ENCODE measurements around the gene IZUMO1. TPM values are rescaled to one million over a fixed set of nuclear protein-coding genes. Genes with fewer than 3 reads are reported as not detected.

The IZUMO1 gene
- total and polyA plus RNA-seq, 2 of the 4 experiments (the other 2 are of a cell fraction), result not detected

DNA sequence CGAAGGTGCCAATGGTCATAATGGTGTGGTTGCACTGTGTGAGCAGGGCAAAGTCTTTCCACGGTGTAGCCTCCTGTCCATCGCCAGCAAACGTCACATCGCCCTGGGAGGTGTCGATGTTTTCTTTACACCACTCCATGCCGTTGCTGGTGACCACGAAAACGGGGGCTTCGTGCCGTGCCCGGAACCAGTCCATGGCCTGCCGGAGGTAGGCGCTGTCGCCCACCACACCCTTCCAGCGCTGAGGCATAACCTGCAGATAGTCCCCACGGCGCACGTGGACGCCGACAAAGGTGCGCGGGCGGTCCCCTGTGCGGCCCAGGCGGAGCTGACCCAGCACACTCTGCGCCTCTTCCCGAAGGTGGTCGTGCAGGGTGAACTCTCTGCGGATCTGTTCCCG, 3.6 kb upstream of the IZUMO1 start:
- DNase-seq (no peak), ATAC-seq (ENCODE audit: low read depth) (no peak)
- POLR2A ChIA-PET (ENCODE audit: unreplicated experiment), result no interaction called here
- H2AFZ ChIP-seq (replicated peaks; ENCODE audit: low read length, poor library complexity), result no peak overlapping the region
- intact Hi-C loops (cut with micrococcal nuclease) (no loop called here), dilution Hi-C loops (cut with HindIII; ENCODE audit: low sequenced_read_pairs, unreplicated experiment) (no loop called here), in situ Hi-C loops (cut with MboI; ENCODE audit: low sequenced_read_pairs) (no loop called here)
- no peaks in the 10 kb centered on the region for H3K9me1 ChIP-seq (ENCODE audit: insufficient read depth, low read length)
- 92% methylated on average over 26 of the region's 31 CpGs; no CpG with 5 or more reads in 1 of the 2 experiments for WGBS, 2 experiments (ENCODE audit: extremely low coverage in 2 of 2, insufficient read length in 1 of 2)
- H3K4me1 ChIP-seq (ENCODE audit: control insufficient read depth, insufficient read depth, low read length), result peaks cover 4% of the 10 kb centered on the region; the same call in 1 of the 2 replicates
- H3K27ac ChIP-seq (ENCODE audit: insufficient read depth, low read length), result no peak overlapping the region
- no peaks in the 10 kb centered on the region for H3K79me1 ChIP-seq (ENCODE audit: low read depth in 1 of 2, low read length in 2 of 2)
- H3K56ac ChIP-seq (ENCODE audit: extremely low read depth, insufficient read depth, low read length), result no peak overlapping the region
- no peaks in the 10 kb centered on the region for H3K36me3 ChIP-seq (ENCODE audit: control insufficient read depth, insufficient read depth, low read length)
- no peaks in the 10 kb centered on the region for H3K9me3 ChIP-seq (ENCODE audit: control insufficient read depth, insufficient read depth, low read length)
- H2BK20ac ChIP-seq (ENCODE audit: low read depth, low read length), result no peak overlapping the region
- peaks cover 30% of the 10 kb centered on the region for H3K27me3 ChIP-seq (ENCODE audit: control insufficient read depth, insufficient read depth, low read length)
- no peak overlapping the region for H3K14ac ChIP-seq (replicated peaks; ENCODE audit: low read depth, low read length)
- H2BK5ac ChIP-seq (ENCODE audit: low read depth, low read length, poor library complexity, severe bottlenecking), result no peak overlapping the region
- no peak overlapping the region for H3K4me3 ChIP-seq (ENCODE audit: insufficient read depth, low read depth, low read length)
- BruUV-seq (replicated peaks), result no TSS peak
- CTCF ChIA-PET, result interaction anchor here (0.6 kb wide), 1 partner anchor 161 kb away, joined by 4 read pairs; no protein-coding TSS in a partner anchor
- H4K20me1 ChIP-seq (ENCODE audit: insufficient read depth, low read length), result no peaks in the 10 kb centered on the region
- no peak overlapping the region for H2BK15ac ChIP-seq (ENCODE audit: low read depth, low read length)
- no peak overlapping the region for H3K4ac ChIP-seq (ENCODE audit: low read depth, low read length)
- H3K9ac ChIP-seq (ENCODE audit: low read depth, low read length), result no peak overlapping the region
- no peak overlapping the region for H4K5ac ChIP-seq (ENCODE audit: low read depth, low read length)
- no peak overlapping the region for H2AK9ac ChIP-seq (replicated peaks; ENCODE audit: low read depth, low read length, poor library complexity)
- no peak overlapping the region for H3K23ac ChIP-seq (ENCODE audit: low read depth, low read length)
- H3K18ac ChIP-seq (ENCODE audit: low read depth, low read length), result no peak overlapping the region
- no peak for TF ChIP-seq RFX5 (IDR thresholded peaks at IDR 0.05; ENCODE audit: low read depth, low read length)
- no peak for TF ChIP-seq NFE2L2 (IDR thresholded peaks at IDR 0.05; ENCODE audit: low read depth, low read length)
- no peak for TF ChIP-seq RAD21 (IDR thresholded peaks at IDR 0.05; ENCODE audit: low read length)
- no peak for TF ChIP-seq MXI1 (IDR thresholded peaks at IDR 0.05; ENCODE audit: borderline replicate concordance, low read depth, low read length)
- TF ChIP-seq, protein P1, sequence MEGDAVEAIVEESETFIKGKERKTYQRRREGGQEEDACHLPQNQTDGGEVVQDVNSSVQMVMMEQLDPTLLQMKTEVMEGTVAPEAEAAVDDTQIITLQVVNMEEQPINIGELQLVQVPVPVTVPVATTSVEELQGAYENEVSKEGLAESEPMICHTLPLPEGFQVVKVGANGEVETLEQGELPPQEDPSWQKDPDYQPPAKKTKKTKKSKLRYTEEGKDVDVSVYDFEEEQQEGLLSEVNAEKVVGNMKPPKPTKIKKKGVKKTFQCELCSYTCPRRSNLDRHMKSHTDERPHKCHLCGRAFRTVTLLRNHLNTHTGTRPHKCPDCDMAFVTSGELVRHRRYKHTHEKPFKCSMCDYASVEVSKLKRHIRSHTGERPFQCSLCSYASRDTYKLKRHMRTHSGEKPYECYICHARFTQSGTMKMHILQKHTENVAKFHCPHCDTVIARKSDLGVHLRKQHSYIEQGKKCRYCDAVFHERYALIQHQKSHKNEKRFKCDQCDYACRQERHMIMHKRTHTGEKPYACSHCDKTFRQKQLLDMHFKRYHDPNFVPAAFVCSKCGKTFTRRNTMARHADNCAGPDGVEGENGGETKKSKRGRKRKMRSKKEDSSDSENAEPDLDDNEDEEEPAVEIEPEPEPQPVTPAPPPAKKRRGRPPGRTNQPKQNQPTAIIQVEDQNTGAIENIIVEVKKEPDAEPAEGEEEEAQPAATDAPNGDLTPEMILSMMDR (conservative IDR thresholded peaks at IDR 0.05; ENCODE audit: low read depth, low read length), result no peak
- TF ChIP-seq BHLHE40 (IDR thresholded peaks at IDR 0.05; ENCODE audit: low read depth, low read length), result no peak
- no peak for TF ChIP-seq FOS (IDR thresholded peaks at IDR 0.05; ENCODE audit: low read depth, low read length)
- TF ChIP-seq, protein P2, sequence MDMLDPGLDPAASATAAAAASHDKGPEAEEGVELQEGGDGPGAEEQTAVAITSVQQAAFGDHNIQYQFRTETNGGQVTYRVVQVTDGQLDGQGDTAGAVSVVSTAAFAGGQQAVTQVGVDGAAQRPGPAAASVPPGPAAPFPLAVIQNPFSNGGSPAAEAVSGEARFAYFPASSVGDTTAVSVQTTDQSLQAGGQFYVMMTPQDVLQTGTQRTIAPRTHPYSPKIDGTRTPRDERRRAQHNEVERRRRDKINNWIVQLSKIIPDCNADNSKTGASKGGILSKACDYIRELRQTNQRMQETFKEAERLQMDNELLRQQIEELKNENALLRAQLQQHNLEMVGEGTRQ (IDR thresholded peaks at IDR 0.05; ENCODE audit: low read depth, low read length), result no peak
- no peak for TF ChIP-seq SMC3 (IDR thresholded peaks at IDR 0.05; ENCODE audit: low read depth, low read length)
- no peak overlapping the region for H2AK5ac ChIP-seq (ENCODE audit: low read depth, low read length)
- no peak overlapping the region for H4K8ac ChIP-seq (ENCODE audit: low read depth in 2 of 2, low read length in 2 of 2)
- no peak overlapping the region for H3K4me2 ChIP-seq (ENCODE audit: low read depth, low read length)
- H2BK120ac ChIP-seq (ENCODE audit: low read depth, low read length), result no peak overlapping the region
- no peak overlapping the region for H4K91ac ChIP-seq (ENCODE audit: insufficient read depth, low read depth, low read length)
